HG03025 (cell line): Measurements from ENCODE around the gene GNGT1.

Source experiments
- ATAC-seq: cut with Tn5 transposase; IDR thresholded peaks from one replicate; pipeline ENCODE4 v1.9.1; 2021; ENCODE audit warnings: mild to moderate bottlenecking, moderate library complexity; ENCODE audit not compliant: unreplicated experiment, low FRiP score

Gene GNGT1

GRCh38 chr7:93937818-93938217 lies 31.5 kb downstream of the GNGT1 start:
- no peak for ATAC-seq

- ATAC-seq: no peak
Measured at GRCh38 chr7:93938293-93938692, 31.9 kb downstream of the GNGT1 start.

GRCh38 chr7:93941945-93942344 lies 35.6 kb downstream of the GNGT1 start:
- no peak for ATAC-seq

GRCh38 chr7:93943816-93944540 lies 37.6 kb downstream of the GNGT1 start:
- peak; percentile 62 for ATAC-seq

GRCh38 chr7:93944673-93945072 lies 38.3 kb downstream of the GNGT1 start:
- ATAC-seq: no peak

GRCh38 chr7:93945083-93945482 lies 38.7 kb downstream of the GNGT1 start:
- no peak for ATAC-seq

GRCh38 chr7:93945756-93946535 lies 39.6 kb downstream of the GNGT1 start:
- ATAC-seq: no peak

GRCh38 chr7:93948106-93948505 lies 41.7 kb downstream of the GNGT1 start:
- no peak for ATAC-seq

- ATAC-seq: no peak
Measured at GRCh38 chr7:93948873-93949272, 42.5 kb downstream of the GNGT1 start.

GRCh38 chr7:93949423-93949822 lies 43.1 kb downstream of the GNGT1 start:
- ATAC-seq: no peak

- peak; percentile 67 for ATAC-seq
Measured at GRCh38 chr7:93955304-93955703, 48.9 kb downstream of the GNGT1 start.

GRCh38 chr7:93957767-93958166 lies 51.4 kb downstream of the GNGT1 start:
- peak; percentile 85 for ATAC-seq

- no peak for ATAC-seq
Measured at GRCh38 chr7:93958216-93958615, 51.8 kb downstream of the GNGT1 start.

- no peak for ATAC-seq
Measured at GRCh38 chr7:93958651-93959050, 52.3 kb downstream of the GNGT1 start.
